NOMO-1 treated with dmso at 0.1 percent for 144 hours (cell line): ENCODE results near the gene SFTPB.
"Not testable (repeated sequence)": the region's sequence is repeated elsewhere in the genome, so short reads cannot be mapped to it uniquely, and the experiment has no call there.

Source experiments
- DNase-seq: peaks from one replicate; lab custom pipeline; 2025; ENCODE audit not compliant: unreplicated experiment; lab: John Stamatoyannopoulos, UW

SFTPB gene

DNA sequence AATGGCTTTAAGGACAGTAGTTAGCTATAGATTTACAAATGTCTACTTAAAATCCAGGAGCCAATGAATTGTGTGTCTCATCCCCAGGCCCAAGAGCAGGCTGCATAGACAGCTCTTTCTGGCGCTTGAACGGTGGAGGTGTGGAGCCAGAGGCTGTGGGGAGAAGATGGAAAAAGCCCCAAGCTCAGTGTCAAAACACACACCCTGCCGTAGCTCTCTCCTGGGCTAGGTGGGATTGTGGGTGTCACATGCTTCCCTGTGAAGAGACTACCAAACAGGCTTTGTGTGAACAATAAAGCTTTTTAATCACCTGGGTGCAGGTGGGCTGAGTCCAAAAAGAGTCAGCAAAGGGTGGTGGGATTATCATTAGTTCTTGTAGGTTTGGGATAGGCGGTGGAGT, 10.6 kb downstream of the SFTPB start:
- DNase-seq = not testable (repeated sequence)

DNA sequence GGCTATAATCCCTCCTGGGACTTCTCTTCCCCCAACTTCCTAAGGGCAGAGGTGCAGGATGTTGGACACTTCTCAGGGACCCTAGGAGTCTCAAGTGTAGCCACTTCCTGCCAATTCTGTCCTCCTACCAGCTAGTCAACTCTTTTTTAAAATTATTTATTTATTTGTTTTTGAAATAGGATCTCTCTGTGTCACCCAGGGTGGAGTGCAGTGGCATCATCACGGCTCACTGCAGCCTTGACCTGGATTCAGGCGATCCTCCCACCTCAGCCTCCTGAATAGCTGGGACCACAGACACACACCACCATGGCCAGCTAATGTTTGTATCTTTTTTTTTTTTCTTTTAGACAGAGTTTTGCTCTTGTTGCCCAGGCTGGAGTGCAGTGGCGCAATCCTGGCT, 11.5 kb downstream of the SFTPB start:
- DNase-seq = no peak

DNA sequence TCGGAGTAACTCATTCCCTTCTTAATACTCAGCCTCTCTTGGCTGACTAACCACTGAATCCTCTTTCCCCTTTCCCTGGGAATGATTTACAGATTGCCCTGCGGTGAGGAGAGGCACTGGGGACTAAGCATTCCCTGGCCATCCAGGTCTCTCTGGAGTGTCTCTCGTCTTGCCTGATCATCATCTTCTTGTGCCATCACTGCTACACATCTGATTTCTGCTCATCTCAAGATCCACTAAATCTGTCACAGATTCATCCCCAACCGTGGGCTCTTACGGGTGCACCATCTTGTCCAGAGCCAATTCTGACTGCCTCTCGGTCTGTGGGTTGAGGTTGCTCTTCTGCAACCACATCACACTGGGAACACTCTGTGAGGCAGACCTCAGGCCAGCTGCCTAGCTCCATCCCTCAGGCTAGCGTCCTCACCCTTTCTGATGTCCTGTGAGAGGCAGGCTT, 12.0 kb downstream of the SFTPB start:
- no peak for DNase-seq

DNA sequence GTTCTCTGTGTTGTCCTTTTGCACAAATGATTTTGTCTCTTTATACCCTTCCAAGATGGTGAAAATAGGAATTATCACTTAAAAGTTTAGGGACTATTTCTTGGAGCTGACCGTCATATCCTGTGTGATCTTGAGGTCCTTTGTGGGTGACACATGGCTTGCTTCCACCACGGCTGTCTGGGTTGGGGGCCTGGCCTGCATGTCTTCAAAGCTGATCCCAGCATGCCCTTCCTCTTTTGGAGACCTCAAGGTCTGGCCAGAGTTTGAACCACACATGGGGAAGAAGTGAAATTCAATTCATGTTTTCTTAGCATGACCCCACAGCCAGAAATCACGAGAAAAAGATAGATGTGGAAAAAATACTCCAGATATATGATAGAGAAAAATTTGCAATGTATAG, 14.0 kb downstream of the SFTPB start:
- no peak for DNase-seq

DNA sequence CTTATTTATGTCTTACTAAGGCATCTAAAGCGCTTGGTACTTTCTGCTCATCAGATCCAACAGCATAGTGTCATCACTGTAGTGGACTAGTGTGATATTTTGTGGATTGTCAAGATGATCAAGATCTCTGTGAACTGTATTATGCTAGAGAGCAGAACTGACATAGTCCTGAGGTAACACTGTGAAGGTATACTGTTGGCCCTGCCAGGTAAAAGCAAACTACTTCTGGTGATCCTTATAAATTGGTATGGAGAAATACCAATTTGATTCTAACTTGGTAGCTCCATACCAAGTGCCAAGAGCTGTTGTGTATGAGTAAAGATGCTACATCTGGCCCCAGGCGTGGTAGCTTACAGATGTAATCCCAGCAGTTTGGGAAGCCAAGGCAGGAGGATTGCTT, 15.9 kb downstream of the SFTPB start:
- DNase-seq = no peak

DNA sequence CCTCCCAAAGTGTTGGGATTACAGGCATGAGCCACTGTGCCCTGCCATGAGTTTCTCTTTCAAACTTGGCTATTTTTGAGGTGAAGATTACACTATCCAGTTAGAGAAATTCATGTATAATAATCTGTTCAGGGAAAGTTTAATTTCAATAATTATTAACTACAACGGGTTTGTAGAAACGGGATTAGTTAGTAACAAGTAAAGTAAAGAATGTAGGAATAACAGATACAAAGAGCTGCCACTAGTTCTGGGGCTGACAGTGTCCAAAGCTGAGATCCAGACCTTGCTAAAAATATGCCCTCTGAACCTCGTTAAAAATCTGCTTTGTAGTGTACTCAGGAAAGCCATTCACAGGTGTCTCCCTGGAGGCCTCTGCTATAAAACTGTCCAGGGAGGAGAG, 16.9 kb downstream of the SFTPB start:
- DNase-seq = no peak

DNA sequence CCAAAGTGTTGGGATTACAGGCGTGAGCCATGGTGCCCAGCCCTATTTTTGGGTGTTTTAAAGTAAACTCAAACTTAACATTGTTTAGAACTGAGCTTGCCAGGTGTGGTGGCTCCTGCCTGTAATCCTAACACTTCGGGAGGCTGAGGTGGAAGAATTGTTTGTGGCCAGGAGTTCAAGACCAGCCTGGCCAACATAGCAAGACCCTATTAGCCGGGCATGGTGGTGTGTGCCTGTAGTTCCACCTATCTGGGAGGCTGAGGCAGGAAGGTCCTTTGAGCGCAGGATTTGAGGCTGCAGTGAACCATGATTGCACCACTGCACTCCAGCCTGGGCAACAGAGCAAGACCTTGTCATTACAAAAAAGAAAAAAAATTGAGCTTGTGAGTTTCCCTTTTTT, 17.5 kb downstream of the SFTPB start:
- DNase-seq = no peak

DNA sequence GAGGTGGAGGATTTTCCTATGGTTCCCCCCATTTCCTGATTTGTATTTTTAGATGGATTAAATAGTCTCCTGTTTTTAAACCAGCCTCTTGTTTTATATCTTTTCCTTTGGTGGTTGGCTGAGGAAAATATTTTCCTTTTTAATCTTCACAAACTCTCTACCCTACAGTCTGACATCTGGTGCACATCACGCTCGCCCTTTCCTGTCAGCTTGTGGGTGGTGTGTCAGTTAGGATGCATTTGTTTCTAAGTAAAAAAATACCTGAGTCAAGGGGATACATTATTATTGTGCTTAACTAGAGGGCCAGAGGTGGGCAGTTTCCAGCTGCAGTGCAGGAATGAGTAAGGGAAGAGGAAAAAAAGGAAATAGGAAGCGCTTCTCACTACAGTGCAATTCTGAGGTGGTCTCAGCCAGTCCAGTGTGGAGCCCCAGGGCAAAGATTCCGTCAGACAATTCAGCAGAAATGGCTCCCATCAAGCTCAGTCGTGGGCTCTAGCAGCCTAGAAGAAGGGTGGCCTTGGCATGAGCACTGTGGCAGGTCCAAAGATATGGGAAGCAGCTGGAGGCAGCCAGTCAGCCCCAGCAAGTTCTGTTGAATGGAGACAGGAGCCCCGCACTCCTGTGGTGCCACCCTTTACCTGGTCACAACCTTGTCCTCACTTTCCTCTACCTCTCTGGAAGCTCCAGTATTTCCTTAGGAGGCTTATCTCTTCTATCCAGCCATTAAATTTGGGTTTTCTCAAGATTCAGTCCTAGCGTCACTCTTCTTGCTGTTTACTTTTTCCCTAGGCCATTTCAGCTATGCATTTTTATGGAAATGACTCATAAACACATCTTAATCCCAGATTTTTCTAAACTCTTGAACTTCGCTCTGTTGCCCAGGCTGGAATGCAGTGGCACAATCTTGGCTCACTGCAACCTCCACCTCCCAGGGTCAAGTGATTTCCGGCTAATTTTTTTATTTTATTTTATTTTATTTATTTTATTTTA, 18.5 kb downstream of the SFTPB start:
- no peak for DNase-seq

DNA sequence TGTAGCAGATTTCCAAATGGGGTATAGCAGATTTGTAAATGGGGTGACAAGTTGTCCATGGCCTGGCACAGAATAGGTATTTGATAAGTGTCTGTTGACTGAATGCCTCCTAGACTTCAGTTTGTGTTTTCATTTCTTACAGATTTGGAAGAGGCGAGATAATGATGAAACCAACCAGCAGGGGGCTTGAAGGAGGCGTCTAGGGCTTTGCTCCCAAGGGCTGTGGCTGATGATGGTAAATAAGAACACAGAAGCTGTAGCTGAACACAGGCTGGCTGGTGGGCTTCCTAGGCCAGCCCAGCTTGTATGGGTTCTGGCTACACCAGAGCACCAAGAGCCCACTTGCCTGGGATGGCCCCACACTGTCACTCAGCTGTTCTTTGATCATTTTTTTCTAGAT, 19.4 kb downstream of the SFTPB start:
- no peak for DNase-seq

DNA sequence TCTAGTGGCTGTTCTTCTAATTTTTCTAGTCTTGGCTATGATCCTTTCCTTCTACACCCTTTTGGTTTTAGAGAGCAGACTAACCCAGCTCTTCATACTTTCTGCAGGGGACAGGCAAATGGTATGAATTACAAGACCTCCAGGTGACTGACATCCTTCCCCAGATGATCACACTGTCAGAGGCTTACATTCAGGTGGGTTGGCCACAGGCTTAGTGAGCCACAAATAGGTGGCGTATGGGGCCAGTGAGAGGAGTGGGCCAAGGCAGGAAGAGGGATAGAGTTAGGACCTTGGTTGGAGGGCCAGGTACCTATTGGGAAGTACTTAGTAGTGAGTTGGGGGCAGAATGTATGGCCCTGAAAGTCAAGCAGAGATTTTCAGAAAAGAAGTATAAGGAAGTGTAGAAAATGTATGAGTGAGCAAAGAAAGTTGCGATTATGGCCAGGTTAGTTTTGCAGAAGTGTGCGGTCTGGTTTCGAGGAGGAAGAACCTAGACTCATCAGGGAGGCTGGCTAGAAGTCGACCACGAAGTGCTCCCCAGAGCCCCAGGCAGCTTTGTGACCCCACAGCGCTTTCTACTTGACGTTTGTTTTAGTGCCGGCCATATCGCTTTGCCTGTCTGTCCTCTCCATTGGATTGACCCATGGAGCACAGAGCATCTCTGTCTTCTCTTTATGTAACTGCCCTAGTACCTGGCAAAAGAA, 20.0 kb downstream of the SFTPB start:
- DNase-seq = peak; percentile 86

DNA sequence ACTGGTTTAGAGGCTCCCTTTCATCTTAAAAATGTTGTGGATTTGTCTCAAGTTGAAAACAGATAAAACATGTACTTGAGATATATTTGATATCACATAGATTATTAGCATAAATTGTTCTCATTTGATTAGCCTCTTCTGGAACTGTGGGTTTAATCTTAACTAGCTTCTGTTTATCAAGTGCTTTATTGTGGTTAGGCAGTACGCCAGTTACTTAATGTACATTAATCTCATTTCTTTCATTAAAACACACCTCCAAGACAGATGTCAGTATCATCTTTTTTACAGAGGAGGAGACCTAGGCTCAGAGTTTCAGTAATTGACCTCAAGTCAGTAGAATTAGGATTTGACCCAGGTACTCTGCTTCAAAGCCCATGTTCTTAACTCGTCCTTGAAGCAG, 21.8 kb downstream of the SFTPB start:
- no peak for DNase-seq

DNA sequence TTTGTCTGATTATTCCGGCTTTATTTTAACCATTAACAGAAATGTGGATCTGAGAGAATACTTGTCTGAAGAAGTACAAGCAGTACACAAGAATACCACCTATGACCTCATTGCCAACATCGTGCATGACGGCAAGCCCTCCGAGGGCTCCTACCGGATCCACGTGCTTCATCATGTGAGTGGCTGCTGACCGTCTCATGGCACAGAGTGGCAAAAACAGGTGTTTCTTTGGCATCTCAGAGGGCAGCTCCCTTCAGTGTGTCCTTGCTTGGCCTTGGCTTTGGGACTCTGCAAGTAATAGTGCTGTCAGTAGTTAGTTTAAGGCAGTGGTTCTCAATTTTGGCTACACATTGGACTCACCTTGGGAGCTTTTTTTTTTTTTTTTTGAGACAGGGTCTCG, 23.1 kb downstream of the SFTPB start:
- DNase-seq = no peak

DNA sequence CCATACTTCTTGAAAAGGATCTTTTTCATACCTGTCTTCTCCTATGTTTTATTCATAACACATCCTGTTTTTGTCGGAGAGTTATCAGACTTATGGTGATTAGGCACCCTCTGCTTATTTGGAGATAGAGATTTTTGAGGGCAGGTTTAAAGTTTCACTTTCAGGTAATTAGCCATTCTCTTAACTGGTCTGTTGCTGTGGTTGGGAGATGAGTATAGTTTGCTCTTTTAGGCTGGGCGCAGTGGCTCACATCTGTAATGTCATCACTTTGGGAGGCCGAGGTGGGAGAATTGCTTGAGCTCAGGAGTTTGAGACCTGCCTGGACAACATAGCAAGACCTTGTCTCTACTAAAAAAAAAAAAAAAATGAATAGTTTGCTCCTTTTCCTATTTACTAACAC, 25.3 kb downstream of the SFTPB start:
- DNase-seq = no peak

DNA sequence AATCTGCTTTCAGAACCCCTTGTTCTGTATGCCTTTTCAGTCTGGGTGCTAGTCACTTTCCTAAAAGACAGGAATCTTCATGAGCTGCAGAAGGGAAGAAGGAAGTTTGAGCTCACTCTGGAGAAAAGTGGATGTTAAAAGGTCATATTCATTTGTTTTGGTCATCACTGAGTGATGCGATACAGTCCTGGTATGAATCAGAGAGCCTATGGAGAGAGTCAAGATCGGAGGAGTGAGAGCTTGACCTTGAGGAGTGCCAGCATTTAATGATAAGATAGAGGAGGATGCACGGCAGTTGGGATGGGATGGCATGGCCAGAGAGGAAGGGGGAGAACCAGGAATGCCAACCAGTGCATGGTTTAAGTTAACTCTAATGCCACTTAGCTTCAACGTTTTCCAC, 32.4 kb downstream of the SFTPB start:
- DNase-seq = no peak

DNA sequence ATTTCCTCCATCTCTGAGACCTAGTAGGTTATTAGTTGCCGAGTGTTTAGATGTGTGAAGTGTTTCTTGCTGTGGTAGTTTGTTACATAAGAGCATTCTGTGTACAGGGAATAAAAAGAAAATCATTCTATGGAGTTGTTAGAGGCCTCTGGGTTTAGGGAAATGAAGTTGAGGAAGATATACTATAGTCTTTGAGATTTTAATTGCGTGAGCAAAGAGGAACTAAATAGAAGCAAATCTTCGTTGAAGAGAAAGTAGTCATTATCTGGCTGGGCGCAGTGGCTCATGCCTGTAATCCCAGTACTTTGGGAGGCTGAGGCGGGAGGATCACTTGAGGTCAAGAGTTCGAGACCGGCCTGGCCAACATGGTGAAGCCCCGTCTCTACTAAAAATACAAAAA, 33.0 kb downstream of the SFTPB start:
- no peak for DNase-seq

DNA sequence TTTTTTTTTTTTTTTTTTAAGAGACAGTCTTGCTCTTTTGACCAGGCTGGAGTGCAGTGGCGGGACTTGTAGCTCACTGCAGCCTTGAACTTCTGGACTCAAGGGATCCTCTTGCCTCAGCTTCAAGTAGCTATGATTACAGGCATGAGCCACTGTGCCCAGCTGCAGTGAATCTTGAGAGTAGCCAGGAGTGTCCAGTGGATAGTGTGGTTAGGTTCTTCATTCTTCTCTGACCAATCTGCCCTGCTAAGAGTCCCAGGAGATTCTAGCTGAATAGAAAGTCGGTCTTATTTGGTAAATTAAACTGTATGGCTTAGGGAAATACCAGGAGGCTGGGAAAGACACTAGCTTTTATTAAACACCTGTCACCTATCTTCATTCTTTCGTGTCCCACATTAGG, 36.7 kb downstream of the SFTPB start:
- no peak for DNase-seq

DNA sequence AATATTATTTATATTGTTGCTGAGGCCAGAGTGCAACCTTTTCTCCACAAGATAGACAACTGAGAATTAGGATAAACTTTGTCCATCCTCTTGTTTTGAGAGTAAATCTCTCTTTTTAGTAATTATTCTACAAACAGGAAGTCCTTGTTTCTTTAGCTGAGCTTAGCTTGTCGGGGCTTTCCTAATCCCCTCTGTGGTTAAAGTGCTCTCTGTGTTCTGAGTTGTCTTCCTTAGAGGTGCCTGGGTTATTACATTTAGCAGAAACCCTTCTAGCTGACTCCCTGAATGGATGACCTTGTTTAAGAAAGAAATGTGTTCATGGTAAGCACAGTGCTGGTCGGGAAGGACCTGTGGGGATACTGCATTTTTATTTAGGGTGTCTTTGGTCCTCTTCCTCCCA, 39.3 kb downstream of the SFTPB start:
- DNase-seq = no peak

DNA sequence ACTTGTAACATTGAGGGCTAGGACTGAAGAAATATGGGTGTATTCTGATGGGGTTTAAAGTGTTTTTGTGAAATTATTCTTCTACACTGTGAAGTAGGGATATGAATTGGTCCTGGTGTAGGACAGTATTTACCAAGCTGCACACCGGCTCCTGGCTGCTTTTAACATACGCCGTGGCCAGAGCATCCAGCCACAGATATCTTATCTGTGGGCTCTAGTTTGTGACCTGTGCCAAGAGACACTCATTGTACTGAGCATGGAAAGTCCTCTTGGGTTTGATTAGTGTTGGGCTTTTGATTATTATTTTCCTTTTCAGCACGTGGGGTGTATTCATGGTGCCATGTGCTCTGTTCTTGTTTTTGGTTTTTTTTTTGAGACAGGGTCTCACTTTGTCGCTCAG, 44.0 kb downstream of the SFTPB start:
- no peak for DNase-seq

DNA sequence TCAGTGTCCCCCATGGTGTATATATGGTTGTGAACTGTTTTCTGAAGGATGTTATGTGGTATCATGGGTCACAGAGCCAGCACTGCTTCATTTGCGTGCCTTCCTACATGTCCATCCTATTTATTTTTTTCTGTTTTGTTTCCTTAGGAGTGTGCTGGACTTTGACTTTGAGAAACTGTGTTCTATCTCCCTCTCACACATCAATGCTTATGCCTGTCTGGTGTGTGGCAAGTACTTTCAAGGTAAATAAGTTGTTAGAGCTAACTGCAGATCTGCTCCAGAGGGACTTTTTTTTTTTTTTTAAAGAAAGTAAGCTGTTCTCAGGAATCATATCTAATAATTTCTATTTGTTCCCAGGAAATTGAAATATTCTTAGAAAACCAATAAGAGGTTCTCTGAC, 46.7 kb downstream of the SFTPB start:
- DNase-seq = no peak

DNA sequence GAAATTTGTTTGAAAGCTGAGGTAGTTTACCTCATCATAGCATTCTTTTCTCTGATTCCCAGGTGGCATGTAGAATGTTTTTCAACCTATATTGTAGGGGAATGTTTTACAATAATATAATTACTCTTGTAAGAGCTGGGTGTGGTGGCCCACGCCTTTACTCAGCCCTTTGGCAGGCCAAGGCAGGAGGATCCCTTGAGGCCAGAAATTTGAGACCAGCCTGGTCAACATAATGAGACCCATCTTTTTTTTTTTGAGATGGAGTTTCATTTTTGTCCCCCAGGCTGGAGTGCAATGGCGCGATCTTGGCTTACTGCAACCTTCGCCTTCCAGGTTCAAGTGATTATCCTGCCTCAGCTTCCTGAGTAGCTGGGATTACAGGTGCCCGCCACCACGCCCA, 48.4 kb downstream of the SFTPB start:
- no peak for DNase-seq

DNA sequence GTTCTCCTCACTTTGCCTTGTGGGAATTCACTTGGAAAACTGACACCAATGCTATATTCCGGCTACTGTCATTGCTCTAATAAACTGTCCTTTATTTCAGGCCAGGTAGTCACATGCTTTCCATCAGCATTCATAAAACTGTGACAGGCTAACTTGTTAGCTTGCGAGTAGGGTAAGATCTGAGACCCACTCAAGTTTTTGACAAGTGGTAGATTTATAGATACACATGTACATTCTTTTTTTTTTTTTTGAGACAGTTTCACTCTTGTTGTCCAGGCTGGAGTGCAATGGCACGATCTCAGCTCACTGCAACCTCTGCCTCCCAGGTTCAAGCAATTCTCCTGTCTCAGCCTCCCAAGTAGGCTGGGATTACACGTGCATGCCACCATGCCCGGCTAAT, 50.3 kb downstream of the SFTPB start:
- not testable (repeated sequence) for DNase-seq

DNA sequence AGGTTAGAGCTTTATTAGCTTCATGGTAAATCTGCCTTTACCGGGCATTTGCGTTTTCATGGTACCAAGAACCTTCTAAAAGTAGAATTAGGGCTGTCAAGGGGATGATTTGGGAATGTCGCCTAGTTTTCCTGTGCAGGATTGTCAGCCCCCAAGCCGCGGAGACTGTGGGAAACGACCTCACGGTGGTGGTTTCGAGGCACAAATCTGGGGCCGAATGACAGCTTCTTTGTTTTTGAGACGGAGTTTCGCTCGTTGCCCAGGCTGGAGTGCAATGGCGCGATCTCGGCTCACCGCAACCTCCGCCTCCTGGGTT, 52.6 kb downstream of the SFTPB start:
- DNase-seq = no peak
